RWPE2 (cell line): ENCODE measurements around the gene FMN2.

Experiments
- ATAC-seq: fragments of 200-7000 bp; cut with Tn5 transposase; 3 replicates; pipeline ENCODE4 v1.9.1; 2021; ENCODE audit warnings: low read depth
- DNase-seq: peaks from one replicate; pipeline ENCODE4 v3.0.0-alpha.2; 2020; ENCODE audit warnings: low spot score
- H3K27ac ChIP-seq: fragments of 450-650 bp; 2 replicates; pipeline ENCODE4 v1.5.1; 2017; ENCODE audit warnings: mild to moderate bottlenecking; ENCODE audit not compliant: poor library complexity, severe bottlenecking
- H3K27me3 ChIP-seq: fragments of 250-450 bp; sonication (Bioruptor Pico); 2 replicates; pipeline ENCODE4 v1.5.1; 2021; ENCODE audit warnings: mild to moderate bottlenecking, moderate library complexity; ENCODE audit not compliant: insufficient read depth, poor library complexity, severe bottlenecking
- H3K36me3 ChIP-seq: fragments of 250-450 bp; sonication (Bioruptor Pico); 2 replicates; pipeline ENCODE4 v1.5.1; 2020; ENCODE audit warnings: low read depth, mild to moderate bottlenecking, moderate library complexity
- H3K4me1 ChIP-seq: fragments of 250-450 bp; sonication (Bioruptor Pico); 2 replicates; pipeline ENCODE4 v1.5.1; 2021; ENCODE audit warnings: mild to moderate bottlenecking, moderate library complexity; ENCODE audit not compliant: insufficient read depth, poor library complexity, severe bottlenecking
- H3K4me3 ChIP-seq: fragments of 250-450 bp; sonication (Bioruptor Pico); 2 replicates; pipeline ENCODE4 v1.5.1; 2021; ENCODE audit warnings: mild to moderate bottlenecking, moderate library complexity; ENCODE audit not compliant: severe bottlenecking
- H3K9me3 ChIP-seq: fragments of 250-450 bp; sonication (Bioruptor Pico); 2 replicates; pipeline ENCODE4 v1.5.1; 2021; ENCODE audit warnings: mild to moderate bottlenecking, moderate library complexity; ENCODE audit not compliant: severe bottlenecking
- CTCF ChIP-seq: fragments of 450-650 bp; IDR thresholded peaks from one replicate; pipeline ENCODE4 v1.5.1; 2017; ENCODE audit warnings: mild to moderate bottlenecking, moderate library complexity; ENCODE audit not compliant: poor library complexity, severe bottlenecking

Gene FMN2

GRCh38 chr1:240524356-240525069 lies 432.8 kb downstream of the FMN2 start:
- ATAC-seq = no peak

More at GRCh38 chr1:240524356-240525069, 432.8 kb downstream of the FMN2 start:
- TF ChIP-seq CTCF = no peak
- no peaks in the 10 kb centered on the region for H3K36me3 ChIP-seq
- no peaks in the 10 kb centered on the region for H3K9me3 ChIP-seq
- DNase-seq = no peak
- H3K27ac ChIP-seq = no peak overlapping the region
- H3K27me3 ChIP-seq = no peaks in the 10 kb centered on the region
- no peaks in the 10 kb centered on the region for H3K4me1 ChIP-seq
- H3K4me3 ChIP-seq = no peak overlapping the region
